ENCODE data around the gene TEX9.

TEX9 gene

GRCh38 chr15:56475351-56475750, 110.1 kb downstream of the TEX9 start:
- no peak overlapping the region for H3K4me3 ChIP-seq (ENCODE audit: low read length)
- no peak for DNase-seq (ENCODE audit: low read depth)
- TF ChIP-seq CTCF (conservative IDR thresholded peaks at IDR 0.05; ENCODE audit: low read depth, low read length), result no peak

Data from retinal pigment epithelial cell (primary cell).